MM.1S (cell line): Measurements from ENCODE around the gene WDR54.

Experiments
- DNase-seq: peaks from one replicate; pipeline ENCODE4 v3.0.0-alpha.2; 2015
- H2AFZ ChIP-seq: fragments of 300-600 bp; sonication (generic); 2 replicates; pipeline ENCODE4 v1.6.0; 2016; ENCODE audit warnings: antibody characterized with exemption, low read length
- H3F3A ChIP-seq: fragments of 300-600 bp; sonication (generic); 2 replicates; pipeline ENCODE4 v1.6.1; 2016; ENCODE audit warnings: mild to moderate bottlenecking, antibody characterized with exemption, low read length, moderate library complexity, mixed read lengths; ENCODE audit not compliant: insufficient read depth
- H3K27ac ChIP-seq: fragments of 300-600 bp; sonication (generic); 2 replicates; pipeline ENCODE4 v1.5.1; 2016; ENCODE audit warnings: mild to moderate bottlenecking, low read length
- H3K27me3 ChIP-seq: fragments of 300-600 bp; sonication (generic); replicated peaks from 2 replicates; pipeline ENCODE4 v1.6.0; 2016; ENCODE audit warnings: low read length; ENCODE audit not compliant: insufficient read depth
- H3K36me3 ChIP-seq: fragments of 300-600 bp; sonication (generic); replicated peaks from 2 replicates; pipeline ENCODE4 v1.6.1; 2016; ENCODE audit warnings: mild to moderate bottlenecking, low read length, mixed read lengths; ENCODE audit not compliant: insufficient read depth
- H3K4me1 ChIP-seq: fragments of 300-600 bp; sonication (generic); 2 replicates; pipeline ENCODE4 v1.6.1; 2016; ENCODE audit warnings: low read length, mixed read lengths
- H3K4me2 ChIP-seq: fragments of 300-600 bp; sonication (generic); 2 replicates; pipeline ENCODE4 v1.6.0; 2016; ENCODE audit warnings: low read depth, low read length
- H3K4me3 ChIP-seq: fragments of 300-600 bp; sonication (generic); 2 replicates; pipeline ENCODE4 v1.5.1; 2016; ENCODE audit warnings: low read length, mixed read lengths
- H3K79me2 ChIP-seq: fragments of 300-600 bp; sonication (generic); 2 replicates; pipeline ENCODE4 v1.6.1; 2016; ENCODE audit warnings: mixed run types, low read length, mixed read lengths
- H3K9ac ChIP-seq: fragments of 300-600 bp; sonication (generic); 2 replicates; pipeline ENCODE4 v1.6.1; 2016; ENCODE audit warnings: low read length, mixed read lengths
- H3K9me2 ChIP-seq: fragments of 300-600 bp; sonication (generic); replicated peaks from 2 replicates; pipeline ENCODE4 v1.6.1; 2016; ENCODE audit warnings: mild to moderate bottlenecking, low read length, mixed read lengths; ENCODE audit not compliant: insufficient read depth
- H3K9me3 ChIP-seq: fragments of 300-600 bp; sonication (generic); replicated peaks from 2 replicates; pipeline ENCODE4 v1.6.1; 2016; ENCODE audit warnings: mild to moderate bottlenecking, low read length, mixed read lengths; ENCODE audit not compliant: insufficient read depth
- H4K20me1 ChIP-seq: fragments of 300-600 bp; sonication (generic); 2 replicates; pipeline ENCODE4 v1.6.1; 2016; ENCODE audit warnings: mild to moderate bottlenecking, low read length, moderate library complexity, mixed read lengths; ENCODE audit not compliant: insufficient read depth
- EZH2 ChIP-seq: fragments of 300-600 bp; sonication (generic); optimal IDR thresholded peaks from 2 replicates; pipeline ENCODE3; 2017; ENCODE audit warnings: low read depth, mild to moderate bottlenecking, antibody characterized with exemption, low read length, mixed read lengths
- EZH2phosphoT487 ChIP-seq: fragments of 300-600 bp; sonication (generic); IDR thresholded peaks from 2 replicates; pipeline ENCODE4 v1.6.1; 2018; ENCODE audit warnings: antibody characterized with exemption, low read length
- TF ChIP-seq, protein P1 (sequence below): fragments of 300-600 bp; sonication (generic); IDR thresholded peaks from 2 replicates; pipeline ENCODE4 v1.5.1; 2016; ENCODE audit warnings: antibody characterized with exemption, low read length, mixed read lengths

Gene WDR54

DNA sequence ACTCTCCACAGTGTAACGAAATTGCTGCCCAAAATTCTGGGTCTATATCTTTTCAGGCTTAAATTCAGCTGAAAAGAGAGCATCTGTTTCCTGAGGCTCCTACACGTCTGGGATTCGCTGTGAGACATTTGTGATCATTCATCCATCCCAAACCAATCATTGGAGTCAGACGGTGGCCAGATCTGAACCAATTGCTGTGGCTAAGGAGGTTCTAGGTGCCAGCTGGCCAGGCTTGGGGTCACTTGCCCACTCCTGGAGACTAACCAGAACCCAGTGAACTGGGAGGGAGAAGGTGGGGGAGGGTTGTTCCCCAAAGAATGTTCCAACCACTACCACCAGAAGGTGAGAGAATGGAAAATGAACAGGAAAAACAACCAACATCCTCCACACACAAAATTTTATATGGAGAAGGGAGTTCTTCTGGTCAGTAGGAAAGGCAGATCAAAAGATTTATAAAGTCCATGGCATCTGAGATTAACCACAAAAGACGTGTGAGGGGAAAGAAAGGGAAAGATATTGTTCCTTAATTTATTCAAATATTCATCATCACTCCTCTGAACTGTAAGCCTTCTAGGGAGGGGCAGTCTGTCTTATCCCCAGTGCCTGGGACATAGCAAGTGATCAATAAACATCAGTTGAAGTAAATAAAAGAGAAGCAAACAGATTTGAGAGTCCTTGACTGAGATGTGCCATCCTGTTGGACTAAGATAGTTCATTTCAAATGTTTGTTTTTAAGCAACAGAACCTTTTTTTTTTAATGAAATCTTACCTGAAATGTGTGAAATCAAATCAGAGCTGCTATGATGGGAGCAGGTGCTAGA is 23.2 kb downstream of the WDR54 start:
- Histone ChIP-seq H3K36me3 (no peaks in the 10 kb centered on the region), H3K9me2 (no peaks in the 10 kb centered on the region), H3K4me1 (peaks cover 5% of the 10 kb centered on the region), H3K4me2 (no peak overlapping the region), H3K9me3 (no peaks in the 10 kb centered on the region), H3K27me3 (peaks cover 31% of the 10 kb centered on the region), H4K20me1 (no peaks in the 10 kb centered on the region), H3K27ac (no peak overlapping the region), H3K79me2 (no peaks in the 10 kb centered on the region), H2AFZ (no peak overlapping the region), H3K4me3 (no peak overlapping the region), H3F3A (no peaks in the 10 kb centered on the region), H3K9ac (no peak overlapping the region)
- TF ChIP-seq, protein P1, sequence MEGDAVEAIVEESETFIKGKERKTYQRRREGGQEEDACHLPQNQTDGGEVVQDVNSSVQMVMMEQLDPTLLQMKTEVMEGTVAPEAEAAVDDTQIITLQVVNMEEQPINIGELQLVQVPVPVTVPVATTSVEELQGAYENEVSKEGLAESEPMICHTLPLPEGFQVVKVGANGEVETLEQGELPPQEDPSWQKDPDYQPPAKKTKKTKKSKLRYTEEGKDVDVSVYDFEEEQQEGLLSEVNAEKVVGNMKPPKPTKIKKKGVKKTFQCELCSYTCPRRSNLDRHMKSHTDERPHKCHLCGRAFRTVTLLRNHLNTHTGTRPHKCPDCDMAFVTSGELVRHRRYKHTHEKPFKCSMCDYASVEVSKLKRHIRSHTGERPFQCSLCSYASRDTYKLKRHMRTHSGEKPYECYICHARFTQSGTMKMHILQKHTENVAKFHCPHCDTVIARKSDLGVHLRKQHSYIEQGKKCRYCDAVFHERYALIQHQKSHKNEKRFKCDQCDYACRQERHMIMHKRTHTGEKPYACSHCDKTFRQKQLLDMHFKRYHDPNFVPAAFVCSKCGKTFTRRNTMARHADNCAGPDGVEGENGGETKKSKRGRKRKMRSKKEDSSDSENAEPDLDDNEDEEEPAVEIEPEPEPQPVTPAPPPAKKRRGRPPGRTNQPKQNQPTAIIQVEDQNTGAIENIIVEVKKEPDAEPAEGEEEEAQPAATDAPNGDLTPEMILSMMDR: no peak
- no peak for TF ChIP-seq EZH2phosphoT487
- no peak for DNase-seq

DNA sequence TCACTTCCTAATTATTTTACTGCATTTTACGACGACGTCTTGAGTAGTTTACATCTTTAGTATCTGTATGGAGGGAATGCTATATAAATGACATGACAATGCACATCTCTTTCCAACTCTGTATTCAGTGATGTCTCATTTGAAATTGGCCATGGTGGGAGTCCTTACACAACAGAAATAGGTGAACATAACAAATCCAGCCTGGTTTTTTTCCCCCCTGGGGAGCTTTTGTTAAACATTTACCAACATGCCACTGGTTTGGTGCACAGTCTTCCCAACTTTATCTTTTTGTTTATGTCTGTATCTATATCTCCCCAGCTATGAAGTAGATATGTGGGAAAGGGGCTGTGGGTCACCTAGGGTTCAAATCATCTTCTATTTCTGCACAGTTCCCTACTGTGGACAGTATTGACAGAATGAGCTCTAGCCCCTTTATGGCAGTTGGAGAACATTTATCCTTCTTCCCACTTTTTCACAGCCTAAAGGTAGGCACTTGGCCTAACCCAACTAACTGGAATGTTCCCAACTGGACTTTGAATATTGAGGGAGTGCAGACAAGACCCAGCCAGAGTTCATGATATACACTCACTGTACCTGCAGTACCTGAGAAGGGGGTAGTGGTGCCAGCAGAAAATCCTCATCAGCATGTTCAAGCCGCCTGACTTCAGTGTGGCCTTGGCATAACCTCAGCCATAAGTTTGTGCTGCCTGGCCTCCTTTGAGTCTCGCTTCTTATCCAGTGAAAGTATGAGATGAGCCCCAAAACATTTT is 25.9 kb downstream of the WDR54 start:
- Histone ChIP-seq H3K4me3 (no peak overlapping the region), H3K27ac (no peak overlapping the region), H3K9me3 (no peaks in the 10 kb centered on the region), H3K79me2 (no peaks in the 10 kb centered on the region), H3K4me2 (no peak overlapping the region), H3K9ac (no peak overlapping the region), H3K4me1 (0 out of 2 replicates have a peak, but pooled peaks cover under 1% of the 10 kb centered on the region), H3K36me3 (no peaks in the 10 kb centered on the region), H3F3A (no peaks in the 10 kb centered on the region), H2AFZ (no peak overlapping the region), H4K20me1 (no peaks in the 10 kb centered on the region), H3K9me2 (no peaks in the 10 kb centered on the region), H3K27me3 (peaks cover 14% of the 10 kb centered on the region)
- TF ChIP-seq, protein P1: no peak
- TF ChIP-seq EZH2 (no peak), EZH2phosphoT487 (no peak)
- DNase-seq: no peak

DNA sequence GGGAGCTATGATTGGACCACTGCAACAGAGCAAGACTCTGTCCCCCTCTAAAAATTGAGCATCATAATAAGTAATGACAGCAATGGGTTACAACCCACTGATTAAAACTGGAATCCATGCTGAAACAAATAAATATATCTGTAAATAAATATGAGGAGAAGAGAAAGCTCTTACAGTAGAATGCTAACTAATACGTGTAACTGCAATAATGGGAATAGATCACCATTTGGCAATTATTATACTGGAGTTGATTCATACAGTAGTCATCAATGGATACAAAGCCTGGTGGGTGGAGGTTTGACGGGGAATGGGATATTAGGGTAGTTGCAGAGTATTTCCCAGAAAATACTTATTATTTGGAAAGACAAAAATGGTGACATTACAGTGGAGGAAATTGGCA is 27.2 kb downstream of the WDR54 start:
- Histone ChIP-seq H3K4me2 (no peak overlapping the region), H3K4me3 (no peak overlapping the region)

More for the DNA sequence above, 27.2 kb downstream of the WDR54 start:
- TF ChIP-seq EZH2phosphoT487: no peak
- no peak for DNase-seq
- Histone ChIP-seq H4K20me1 (no peaks in the 10 kb centered on the region), H3K9me3 (no peaks in the 10 kb centered on the region), H2AFZ (no peak overlapping the region), H3K79me2 (no peaks in the 10 kb centered on the region), H3K36me3 (no peaks in the 10 kb centered on the region), H3K27ac (no peak overlapping the region), H3K9me2 (no peaks in the 10 kb centered on the region), H3K4me1 (peaks cover 6% of the 10 kb centered on the region; the same call in 1 of the 2 replicates), H3K9ac (no peak overlapping the region), H3K27me3 (peaks cover 13% of the 10 kb centered on the region), H3F3A (no peaks in the 10 kb centered on the region)
